GM18511 (cell line): Measurements from ENCODE around the gene JPH2.

ENCODE experiments used
- ATAC-seq: cut with Tn5 transposase; IDR thresholded peaks from one replicate; pipeline ENCODE4 v1.9.1; 2021; ENCODE audit warnings: mild to moderate bottlenecking, moderate library complexity; ENCODE audit not compliant: unreplicated experiment

JPH2 gene

GRCh38 chr20:44188752-44189151 lies 1.8 kb upstream of the JPH2 start:
- ATAC-seq, result no peak

GRCh38 chr20:44187772-44188709 lies 1.1 kb upstream of the JPH2 start:
- ATAC-seq, result no peak

GRCh38 chr20:44186674-44187053 lies 324 bp downstream of the JPH2 start:
- no peak for ATAC-seq

GRCh38 chr20:44186201-44186600 lies 787 bp downstream of the JPH2 start:
- ATAC-seq, result no peak

GRCh38 chr20:44185574-44185973 lies 1.4 kb downstream of the JPH2 start:
- ATAC-seq, result no peak

- no peak for ATAC-seq
Measured at GRCh38 chr20:44183282-44183681, 3.7 kb downstream of the JPH2 start.

- no peak for ATAC-seq
Measured at GRCh38 chr20:44182863-44183262, 4.1 kb downstream of the JPH2 start.

GRCh38 chr20:44182135-44182765 lies 4.7 kb downstream of the JPH2 start:
- ATAC-seq, result no peak

GRCh38 chr20:44181611-44182010 lies 5.4 kb downstream of the JPH2 start:
- no peak for ATAC-seq

GRCh38 chr20:44180814-44181213 lies 6.2 kb downstream of the JPH2 start:
- ATAC-seq, result no peak

GRCh38 chr20:44176833-44177534 lies 10.0 kb downstream of the JPH2 start:
- ATAC-seq, result no peak

GRCh38 chr20:44174996-44175765 lies 11.8 kb downstream of the JPH2 start:
- ATAC-seq, result no peak

- ATAC-seq, result no peak
Measured at GRCh38 chr20:44173846-44174245, 13.1 kb downstream of the JPH2 start.

- no peak for ATAC-seq
Measured at GRCh38 chr20:44173116-44173515, 13.9 kb downstream of the JPH2 start.

- ATAC-seq, result no peak
Measured at GRCh38 chr20:44172572-44172950, 14.4 kb downstream of the JPH2 start.

- no peak for ATAC-seq
Measured at GRCh38 chr20:44171775-44172571, 15.0 kb downstream of the JPH2 start.

- no peak for ATAC-seq
Measured at GRCh38 chr20:44170816-44171410, 16.1 kb downstream of the JPH2 start.

- ATAC-seq, result no peak
Measured at GRCh38 chr20:44167736-44168135, 19.3 kb downstream of the JPH2 start.

GRCh38 chr20:44166477-44166876 lies 20.5 kb downstream of the JPH2 start:
- no peak for ATAC-seq

- no peak for ATAC-seq
Measured at GRCh38 chr20:44166008-44166407, 21.0 kb downstream of the JPH2 start.
